Stimulated activated CD8-positive, alpha-beta memory T cell treated with anti-CD3 and anti-CD28 coated beads, Interleukin-12 subunit alpha, Interleukin-12 subunit beta, amount 100 ng/mL, for 1 hour (primary cell): ENCODE results near the gene OSBPL10.

Source experiments
- DNase-seq: peaks from one replicate; pipeline ENCODE4 v3.0.0-alpha.2; 2020; ENCODE audit warnings: low read depth

OSBPL10 gene

DNA sequence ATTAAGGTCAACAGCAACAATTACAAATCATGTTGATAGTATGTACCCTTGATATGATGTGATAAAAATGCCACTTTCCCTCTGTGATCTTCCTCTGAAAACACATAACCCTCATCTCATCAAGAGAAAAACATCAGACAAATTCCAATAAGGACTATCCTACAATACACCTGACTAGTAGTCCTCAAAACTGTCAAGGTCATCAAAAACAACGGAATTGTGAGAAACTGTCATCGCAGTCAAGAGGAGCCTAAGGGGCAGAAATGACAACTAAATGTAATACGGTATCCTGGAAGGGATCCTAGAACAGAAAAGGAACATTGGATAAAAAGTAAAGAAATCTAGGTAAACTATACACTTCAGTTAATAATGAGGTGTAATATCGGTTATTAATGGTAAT lies 59.2 kb downstream of the OSBPL10 start:
- DNase-seq: no peak

- DNase-seq: no peak
These were observed 60.8 kb downstream of the OSBPL10 start for GRCh38 chr3:31920310-31920709.

DNA sequence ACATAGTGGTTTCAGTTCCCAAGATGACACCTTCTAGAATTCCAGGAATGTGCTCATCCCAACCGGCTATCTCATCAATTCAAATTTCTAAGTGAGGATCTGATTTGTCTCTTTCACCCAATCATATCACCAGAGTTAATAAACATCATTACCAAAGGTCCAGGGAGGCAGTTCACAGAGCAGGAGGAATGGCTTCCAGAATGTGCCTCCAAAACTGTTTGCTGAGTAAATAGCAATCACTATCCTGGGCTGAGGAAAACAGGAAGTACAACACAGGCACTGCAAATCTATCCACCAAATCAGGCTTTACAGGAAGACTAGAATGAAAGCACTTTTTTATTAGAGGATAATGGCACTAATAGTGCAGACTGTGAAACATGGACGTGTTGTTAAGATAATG lies 61.5 kb downstream of the OSBPL10 start:
- DNase-seq: no peak

DNA sequence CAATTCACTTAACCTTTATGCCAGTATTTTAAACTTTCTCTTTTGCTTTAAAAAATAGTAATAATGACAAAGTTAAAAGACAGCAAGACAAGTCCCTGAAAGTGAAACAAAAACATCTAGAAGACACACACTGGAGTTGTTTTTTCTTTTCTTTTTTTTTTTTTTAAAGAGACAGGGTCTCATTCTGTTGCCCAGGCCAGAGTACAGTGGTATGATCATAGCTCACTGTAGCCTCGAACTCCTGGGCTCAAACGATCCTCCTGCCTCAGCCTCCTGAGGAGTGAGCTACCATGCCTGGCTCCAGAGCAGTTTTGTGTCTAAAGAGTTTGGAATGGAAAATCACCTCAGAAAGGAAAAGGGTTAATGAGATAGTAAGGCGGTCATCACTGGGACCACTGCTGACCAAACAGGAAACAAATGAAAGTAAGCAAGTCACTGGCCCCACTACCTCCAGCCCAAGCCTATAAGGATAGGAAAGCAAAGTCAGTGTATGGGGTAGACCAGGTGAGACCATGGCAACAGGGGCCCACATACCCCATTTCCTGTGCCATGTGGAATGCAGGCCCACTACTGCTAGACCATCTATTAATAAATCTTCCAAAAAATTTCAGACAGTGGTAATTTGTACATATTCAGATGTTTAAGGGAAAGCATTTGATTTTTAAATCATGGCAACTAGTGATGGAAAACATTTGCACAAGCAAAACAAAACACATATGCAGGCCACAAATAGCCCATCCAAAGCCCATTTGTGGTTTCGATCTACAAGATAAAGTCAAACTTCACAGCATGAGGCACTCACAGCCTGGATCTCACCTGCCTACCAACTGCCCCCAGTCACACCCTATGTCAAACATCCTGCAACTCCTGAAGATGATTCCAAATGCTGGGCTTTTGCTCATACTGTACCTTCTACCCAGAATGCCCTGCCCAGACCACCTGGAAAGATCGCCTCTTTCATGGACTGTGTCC lies 62.6 kb downstream of the OSBPL10 start:
- no peak for DNase-seq

- DNase-seq: no peak
These were observed 63.6 kb downstream of the OSBPL10 start for GRCh38 chr3:31917303-31918005.

DNA sequence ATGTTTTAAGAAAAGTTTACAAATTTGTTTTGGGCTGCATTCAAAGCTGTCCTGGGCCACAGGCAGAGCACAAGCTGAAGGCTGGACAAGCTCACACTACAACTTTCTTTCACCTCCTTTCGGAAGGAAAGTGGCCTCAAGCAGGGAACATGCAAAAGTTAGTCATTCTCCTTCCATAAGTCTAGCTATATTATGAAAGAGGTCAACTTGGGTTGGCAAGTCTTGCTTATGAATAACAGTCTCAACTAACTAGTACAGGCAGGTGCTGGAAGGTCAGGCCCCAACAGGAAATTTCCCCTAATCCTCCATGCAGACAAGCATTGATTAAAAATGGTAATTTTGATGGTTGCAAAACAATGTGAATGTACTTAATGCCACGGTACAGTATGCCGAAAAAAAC lies 69.4 kb downstream of the OSBPL10 start:
- DNase-seq: no peak

GRCh38 chr3:31911124-31911523 lies 69.9 kb downstream of the OSBPL10 start:
- no peak for DNase-seq

GRCh38 chr3:31909455-31909854 lies 71.6 kb downstream of the OSBPL10 start:
- no peak for DNase-seq

- no peak for DNase-seq
These were observed 72.5 kb downstream of the OSBPL10 start for GRCh38 chr3:31908391-31909097.

DNA sequence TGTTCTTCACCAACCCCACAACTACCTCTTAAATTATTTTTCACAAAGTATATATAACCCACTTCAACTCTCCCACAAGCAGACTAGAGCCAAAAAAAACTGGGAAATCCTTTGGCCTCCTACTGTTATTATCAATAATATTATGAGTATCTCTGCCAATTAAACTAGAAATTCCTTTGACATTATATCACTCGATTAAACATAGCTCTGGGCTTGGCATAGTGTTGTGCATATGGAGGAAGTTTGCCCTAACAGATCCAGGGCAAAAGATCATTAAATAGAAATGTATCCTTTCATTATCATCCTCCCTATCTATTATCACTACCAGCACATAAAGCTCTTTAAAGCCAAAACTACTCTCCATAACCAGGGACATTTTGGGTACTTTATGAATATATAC lies 74.9 kb downstream of the OSBPL10 start:
- DNase-seq: no peak

DNA sequence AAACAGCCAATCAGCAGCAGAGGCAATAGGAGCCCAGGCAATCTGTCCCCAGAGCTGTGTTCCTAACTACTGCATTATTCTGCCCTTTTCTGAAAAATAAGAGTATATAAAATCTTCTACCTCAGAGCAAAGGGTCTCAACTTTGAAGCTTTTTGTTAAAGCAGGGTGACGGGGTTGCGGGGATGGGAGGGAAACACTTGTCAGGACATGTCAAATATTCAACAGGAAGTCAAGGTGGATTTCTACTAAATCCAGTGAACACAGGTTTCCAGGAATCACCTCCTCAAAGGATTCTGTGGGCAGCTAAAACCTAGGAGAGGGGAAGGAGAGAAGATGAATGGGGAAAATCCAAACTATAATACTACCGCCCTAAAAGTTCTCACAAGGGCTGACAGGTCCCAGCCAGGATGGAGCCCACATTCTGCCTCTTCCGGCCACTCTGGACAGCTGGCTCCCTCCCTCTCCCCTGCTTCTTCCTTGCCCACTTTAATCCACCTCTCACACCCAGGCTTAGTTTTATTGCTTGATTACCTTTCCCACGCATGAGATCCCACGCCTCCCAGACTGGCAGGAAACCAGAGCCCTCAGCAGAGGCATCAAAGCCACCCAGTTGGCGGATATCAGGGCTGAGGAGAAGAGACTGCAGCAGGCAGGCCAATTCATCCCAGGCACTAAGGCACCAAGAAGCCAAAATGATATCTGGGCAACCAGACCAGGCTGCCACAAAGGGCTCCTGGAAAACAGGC lies 77.2 kb downstream of the OSBPL10 start:
- no peak for DNase-seq

DNA sequence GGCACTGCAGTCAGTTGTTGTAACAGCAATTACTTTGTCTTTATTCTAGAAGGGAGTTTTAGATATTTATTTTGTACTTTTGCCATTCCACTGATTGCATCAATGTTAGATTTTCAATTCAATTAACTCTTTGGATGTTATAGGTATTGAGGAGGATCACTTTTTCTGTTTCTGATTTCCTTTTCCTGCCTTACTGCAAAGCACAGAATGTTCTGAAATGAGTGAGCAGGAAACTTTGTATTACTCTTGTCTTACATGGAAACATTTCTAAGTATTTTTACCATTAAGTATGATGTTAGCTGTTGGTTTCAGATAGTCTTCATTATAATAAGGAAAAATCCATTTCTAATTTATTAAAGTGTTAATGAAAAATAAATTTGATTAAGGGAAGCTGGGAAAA lies 80.5 kb downstream of the OSBPL10 start:
- no peak for DNase-seq

DNA sequence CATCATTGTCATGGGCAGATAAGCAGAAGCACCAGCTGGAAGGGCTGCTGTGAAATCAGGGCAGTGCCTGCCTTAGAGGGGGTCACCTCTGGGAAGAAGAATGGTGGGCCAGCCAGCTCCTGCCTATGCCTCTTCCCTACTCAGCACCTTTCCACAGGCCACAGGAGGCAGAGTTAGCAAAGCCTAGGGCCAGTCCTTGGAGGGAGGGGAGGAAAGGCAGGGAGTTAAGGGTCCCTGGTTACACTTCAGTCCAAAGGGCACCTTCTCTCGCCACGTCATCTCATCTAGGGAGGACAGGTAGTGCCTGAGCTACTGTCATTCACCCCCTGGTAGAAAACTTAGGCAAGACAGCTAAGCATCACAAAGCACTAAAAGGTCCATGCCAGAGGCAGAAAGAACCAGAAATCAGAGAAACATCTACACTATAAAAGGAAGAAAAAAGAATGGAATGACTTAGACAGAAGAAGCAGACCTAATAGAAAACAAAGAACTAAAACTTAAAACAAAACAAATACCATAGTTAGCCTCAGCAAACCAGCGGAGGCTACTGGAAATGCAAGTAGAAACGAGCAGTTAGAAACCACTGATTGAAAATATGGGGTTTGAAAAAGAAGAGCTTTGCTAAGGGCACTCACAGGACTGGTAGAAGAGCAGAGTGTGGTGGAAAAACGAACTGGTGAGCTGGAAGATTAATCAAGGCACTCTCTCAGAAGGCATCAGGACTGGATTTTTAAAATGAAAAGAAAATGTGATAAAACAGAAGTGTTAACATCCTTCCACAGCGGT lies 84.2 kb downstream of the OSBPL10 start:
- DNase-seq: no peak

GRCh38 chr3:31896026-31896425 lies 85.0 kb downstream of the OSBPL10 start:
- no peak for DNase-seq

- DNase-seq: no peak
These were observed 85.6 kb downstream of the OSBPL10 start for GRCh38 chr3:31895471-31895870.

GRCh38 chr3:31892916-31893573 lies 88.0 kb downstream of the OSBPL10 start:
- DNase-seq: no peak

- no peak for DNase-seq
These were observed 88.6 kb downstream of the OSBPL10 start for GRCh38 chr3:31892500-31892899.

- DNase-seq: no peak
These were observed 89.1 kb downstream of the OSBPL10 start for GRCh38 chr3:31891876-31892455.

DNA sequence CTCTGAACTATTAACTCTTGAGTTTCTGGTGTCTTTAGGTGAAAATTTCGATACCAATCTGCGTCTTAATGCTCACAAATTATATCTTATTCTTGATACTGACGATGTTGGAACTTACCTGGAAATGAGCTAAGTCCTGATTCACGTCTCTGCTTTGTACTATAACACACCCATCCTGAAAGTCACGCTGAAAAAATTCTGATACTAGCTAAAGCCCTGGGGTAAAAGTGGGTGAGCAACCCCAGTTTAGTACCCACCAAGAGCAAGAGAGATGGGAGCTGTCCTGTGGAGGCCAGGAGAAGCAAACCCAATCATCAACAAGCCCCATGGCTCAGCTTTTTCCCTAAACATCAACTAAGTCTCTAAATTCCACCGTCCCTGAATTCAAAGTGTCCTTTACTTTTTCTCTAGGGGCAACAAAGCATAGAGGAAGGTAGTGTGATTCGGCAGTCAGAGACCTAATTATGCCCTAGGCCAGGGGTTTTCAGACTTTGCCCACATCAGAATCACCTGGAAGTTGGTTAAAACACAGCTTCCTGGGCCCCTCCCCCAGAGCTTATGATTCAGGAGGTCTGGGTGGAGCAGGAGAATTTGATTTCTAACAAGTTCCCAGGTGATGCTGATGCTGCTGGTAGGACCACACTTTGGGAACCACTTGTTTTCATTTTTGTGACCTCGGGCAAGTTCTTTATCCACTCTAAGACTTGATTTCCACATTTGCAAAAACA lies 90.2 kb downstream of the OSBPL10 start:
- no peak for DNase-seq

DNA sequence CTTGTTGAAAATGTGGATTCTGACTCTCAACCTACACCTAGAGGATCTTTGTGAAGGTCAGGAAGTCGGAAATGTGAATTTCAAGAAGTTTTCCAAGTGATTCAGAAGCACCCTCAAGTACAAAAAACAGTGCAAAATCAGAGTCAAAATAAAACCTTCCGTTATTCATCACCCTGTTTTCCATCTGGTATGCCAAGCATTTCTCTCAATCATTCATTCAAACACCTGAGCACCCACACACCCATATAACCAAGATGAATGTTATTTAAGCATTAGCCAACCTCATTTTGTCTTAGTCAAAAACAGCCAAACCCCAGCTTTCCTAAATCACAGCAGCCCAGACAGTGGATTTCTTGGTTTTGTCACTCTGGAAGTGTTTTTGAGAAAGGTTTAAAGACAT lies 91.1 kb downstream of the OSBPL10 start:
- DNase-seq: no peak
